SU-DHL-6 (cell line): ENCODE measurements around the gene MLST8.

Experiments
- CTCF ChIP-seq: fragments of 200-600 bp; sonication (generic); IDR thresholded peaks from one replicate; pipeline ENCODE4 v1.5.1; 2017; ENCODE audit warnings: antibody characterized with exemption, mild to moderate bottlenecking, low read length, moderate library complexity; ENCODE audit not compliant: insufficient read depth, poor library complexity, severe bottlenecking
- EZH2phosphoT487 ChIP-seq: fragments of 200-600 bp; sonication (generic), shearing (Covaris generic); conservative IDR thresholded peaks from 2 replicates; pipeline ENCODE4 v1.6.1; 2018; ENCODE audit warnings: mild to moderate bottlenecking, antibody characterized with exemption, low read length, moderate library complexity, mixed read lengths

- no peak for TF ChIP-seq CTCF
- TF ChIP-seq EZH2phosphoT487: no peak
These were observed 30.6 kb downstream of the MLST8 start for GRCh38 chr16:2235695-2236336.
